ENCODE results near the gene SWAP70. TPM values are rescaled to one million over a fixed set of nuclear protein-coding genes. Genes with fewer than 3 reads are reported as not detected.
A peak's percentile ranks its signal among the peaks of the same experiment; 100 is the strongest.
"Not testable (repeated sequence)": the region's sequence is repeated elsewhere in the genome, so short reads cannot be mapped to it uniquely, and the experiment has no call there.

Gene SWAP70
- total and polyA plus RNA-seq, 10 donors = 34.9 to 130 (median 108) TPM

DNA sequence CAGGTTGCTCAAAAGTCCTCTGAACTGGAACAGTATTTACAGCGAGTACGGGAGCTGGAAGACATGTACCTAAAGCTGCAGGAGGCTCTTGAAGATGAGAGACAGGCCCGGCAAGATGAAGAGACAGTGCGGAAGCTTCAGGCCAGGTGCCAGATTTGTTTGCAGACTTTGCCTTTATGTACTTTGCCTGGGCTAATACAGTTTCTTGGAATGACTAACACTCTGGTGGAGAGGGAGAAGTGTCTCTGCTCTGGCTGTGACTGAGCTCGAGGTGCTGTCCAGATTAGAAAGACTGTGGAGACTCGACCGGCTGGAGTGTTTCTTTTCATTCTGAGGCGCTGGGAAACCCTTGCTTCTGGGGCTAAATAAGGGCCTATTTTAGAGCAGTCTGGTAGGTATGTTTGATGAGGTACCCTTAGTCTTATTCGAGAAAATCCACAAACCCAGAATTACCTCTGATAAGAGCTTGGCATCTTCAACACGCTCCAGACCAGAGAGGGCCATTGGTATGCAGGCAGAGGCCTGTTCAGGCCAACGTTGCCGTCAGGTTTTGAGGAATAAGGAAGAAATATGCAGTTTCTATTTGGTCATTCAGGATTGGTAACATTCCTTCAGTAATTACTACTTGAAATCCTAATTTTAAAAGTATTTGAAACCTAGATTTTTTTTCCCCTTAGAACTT lies 76.5 kb downstream of the SWAP70 start:
- Histone ChIP-seq H3K4me3 (no peak overlapping the region), H3K27me3 (replicated peaks in 1 of 7) (no peaks in the 10 kb centered on the region), H3K27ac (peak overlapping the region in 5 of 8 donors; percentile 29 to 82 (median 74)), H3K4me1 (peaks cover 24 to 63% (median 37%) of the 10 kb centered on the region in 6 donors), H3K36me3 (peaks cover 3 to 93% (median 51%) of the 10 kb centered on the region in 6 donors), H3K9me3 (peaks cover 0 to 13% (median 7%) of the 10 kb centered on the region in 8 donors)
- intact Hi-C loops (cut with DNase I; ENCODE audit: low total_unique reads) = no loop called here
- TF ChIP-seq POLR2A (IDR thresholded peaks at IDR 0.05) (no peak), POLR2AphosphoS5 (IDR thresholded peaks at IDR 0.05) (no peak)
- TF ChIP-seq, protein P1, sequence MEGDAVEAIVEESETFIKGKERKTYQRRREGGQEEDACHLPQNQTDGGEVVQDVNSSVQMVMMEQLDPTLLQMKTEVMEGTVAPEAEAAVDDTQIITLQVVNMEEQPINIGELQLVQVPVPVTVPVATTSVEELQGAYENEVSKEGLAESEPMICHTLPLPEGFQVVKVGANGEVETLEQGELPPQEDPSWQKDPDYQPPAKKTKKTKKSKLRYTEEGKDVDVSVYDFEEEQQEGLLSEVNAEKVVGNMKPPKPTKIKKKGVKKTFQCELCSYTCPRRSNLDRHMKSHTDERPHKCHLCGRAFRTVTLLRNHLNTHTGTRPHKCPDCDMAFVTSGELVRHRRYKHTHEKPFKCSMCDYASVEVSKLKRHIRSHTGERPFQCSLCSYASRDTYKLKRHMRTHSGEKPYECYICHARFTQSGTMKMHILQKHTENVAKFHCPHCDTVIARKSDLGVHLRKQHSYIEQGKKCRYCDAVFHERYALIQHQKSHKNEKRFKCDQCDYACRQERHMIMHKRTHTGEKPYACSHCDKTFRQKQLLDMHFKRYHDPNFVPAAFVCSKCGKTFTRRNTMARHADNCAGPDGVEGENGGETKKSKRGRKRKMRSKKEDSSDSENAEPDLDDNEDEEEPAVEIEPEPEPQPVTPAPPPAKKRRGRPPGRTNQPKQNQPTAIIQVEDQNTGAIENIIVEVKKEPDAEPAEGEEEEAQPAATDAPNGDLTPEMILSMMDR (IDR thresholded peaks at IDR 0.05 in 8 of 11, conservative IDR thresholded peaks at IDR 0.05 in 3 of 11) = no peak
- WGBS, 5 donors = 79 to 91% (median 89%) methylated on average over 12 of the region's 12 CpGs
- no peak for DNase-seq

DNA sequence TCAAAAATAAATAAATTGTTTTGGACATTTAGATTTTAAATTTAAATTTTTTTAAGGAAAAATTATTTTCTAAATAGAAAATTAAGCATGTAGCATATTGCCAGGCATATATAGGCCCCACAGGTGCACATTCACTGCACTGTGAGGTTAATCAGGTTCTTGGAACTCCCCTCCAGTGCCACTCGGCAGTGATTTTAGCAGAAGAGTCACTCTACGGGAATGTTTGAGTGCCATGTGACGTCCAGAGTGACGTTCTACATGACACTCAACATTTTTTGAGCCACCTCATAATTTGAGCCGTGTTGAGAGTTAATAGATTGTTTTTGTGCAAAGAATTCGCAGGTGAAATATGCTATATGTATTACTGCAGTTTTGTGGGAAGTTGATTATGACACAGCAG lies 77.4 kb downstream of the SWAP70 start:
- Histone ChIP-seq H3K36me3 (peaks cover 3 to 93% (median 46%) of the 10 kb centered on the region in 6 donors), H3K9me3 (peaks cover 0 to 3% (median 0%) of the 10 kb centered on the region in 8 donors), H3K27me3 (replicated peaks in 1 of 7) (no peaks in the 10 kb centered on the region), H3K27ac (peak overlapping the region in 3 of 8 donors; percentile 74 to 82 (median 76)), H3K4me1 (peaks cover 29 to 68% (median 45%) of the 10 kb centered on the region in 6 donors), H3K4me3 (no peak overlapping the region)
- TF ChIP-seq, protein P1 (IDR thresholded peaks at IDR 0.05 in 8 of 11, conservative IDR thresholded peaks at IDR 0.05 in 3 of 11) = no peak
- TF ChIP-seq POLR2A (IDR thresholded peaks at IDR 0.05) (no peak), POLR2AphosphoS5 (IDR thresholded peaks at IDR 0.05) (no peak)
- no peak for DNase-seq
- intact Hi-C loops (cut with DNase I; ENCODE audit: low total_unique reads) = no loop called here
- WGBS, 5 donors = 79 to 96% (median 89%) methylated on average over 6 of the region's 6 CpGs

DNA sequence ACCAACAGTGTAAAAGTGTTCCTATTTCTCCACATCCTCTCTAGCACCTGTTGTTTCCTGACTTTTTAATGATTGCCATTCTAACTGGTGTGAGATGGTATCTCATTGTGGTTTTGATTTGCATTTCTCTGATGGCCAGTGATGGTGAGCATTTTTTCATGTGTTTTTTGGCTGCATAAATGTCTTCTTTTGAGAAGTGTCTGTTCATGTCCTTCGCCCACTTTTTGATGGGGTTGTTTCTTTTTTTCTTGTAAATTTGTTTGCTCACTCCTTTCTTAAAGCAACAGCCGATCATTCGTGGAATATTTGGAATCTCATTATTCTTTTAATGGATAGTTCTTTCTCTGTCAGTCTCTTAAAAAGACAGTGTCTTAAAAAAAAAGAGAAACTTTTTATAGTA lies 79.6 kb downstream of the SWAP70 start:
- intact Hi-C loops (cut with DNase I; ENCODE audit: low total_unique reads); H3K4me3 ChIP-seq; DNase-seq; H3K9me3 ChIP-seq; H3K27me3 ChIP-seq (replicated peaks in 1 of 7): not testable (repeated sequence)
- Histone ChIP-seq H3K36me3 (peaks cover 0 to 87% (median 35%) of the 10 kb centered on the region in 6 donors), H3K27ac (peak overlapping the region in 2 of 8 donors; percentile 79 to 81), H3K4me1 (peaks cover 38 to 68% (median 52%) of the 10 kb centered on the region in 6 donors)
- WGBS, 5 donors = 51 to 96% (median 92%) methylated on average over 3 of the region's 3 CpGs

DNA sequence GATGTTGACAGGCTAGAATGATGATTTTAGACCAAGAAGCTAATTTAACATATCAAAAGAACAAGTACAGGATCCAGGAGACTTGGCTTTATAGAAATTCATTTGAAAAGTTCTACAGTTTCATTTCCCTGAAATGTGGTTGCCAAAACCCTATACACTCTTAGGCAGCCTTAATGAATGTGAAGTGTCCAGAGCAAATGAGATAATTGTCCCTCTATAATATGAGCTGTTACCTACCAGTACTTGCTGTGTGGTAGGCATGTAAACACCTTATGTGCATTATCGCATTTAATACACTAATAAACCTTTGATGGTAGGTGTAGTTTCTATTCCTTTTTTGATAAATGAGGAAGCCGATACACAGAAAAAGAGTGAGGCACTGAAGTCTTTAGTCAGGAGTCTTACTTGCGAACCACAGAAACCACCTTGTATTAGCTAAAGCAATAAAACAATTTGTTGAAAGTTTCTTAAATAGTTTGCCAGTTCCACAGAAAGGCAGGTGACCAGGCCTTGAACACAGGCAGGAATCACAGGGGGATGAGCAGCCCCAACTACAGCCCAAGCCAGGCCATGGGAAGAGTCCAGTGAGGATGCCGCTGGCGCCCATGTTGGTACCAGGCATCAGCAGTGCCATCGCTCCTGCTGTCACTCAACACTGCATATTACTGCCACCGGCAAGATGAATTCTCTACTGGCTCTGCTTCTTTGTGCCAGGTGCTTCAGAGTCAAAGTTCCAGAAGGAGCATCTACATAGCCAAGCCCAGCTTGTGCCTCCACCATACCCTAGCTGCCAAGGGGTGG lies 81.7 kb downstream of the SWAP70 start:
- intact Hi-C loops (cut with DNase I; ENCODE audit: low total_unique reads) = loop anchor here (5.0 kb wide), 1 partner anchor 133 kb away; no protein-coding TSS in a partner anchor
- Histone ChIP-seq H3K4me1 (peaks cover 36 to 68% (median 48%) of the 10 kb centered on the region in 6 donors), H3K36me3 (peaks cover 0 to 87% (median 32%) of the 10 kb centered on the region in 6 donors), H3K27me3 (replicated peaks in 1 of 7) (no peaks in the 10 kb centered on the region), H3K4me3 (no peak overlapping the region), H3K9me3 (no peaks in the 10 kb centered on the region), H3K27ac (peak overlapping the region; percentile 4 to 81 (median 56))
- DNase-seq = no peak
- TF ChIP-seq, protein P1 (IDR thresholded peaks at IDR 0.05 in 8 of 11, conservative IDR thresholded peaks at IDR 0.05 in 3 of 11) = no peak
- TF ChIP-seq POLR2AphosphoS5 (IDR thresholded peaks at IDR 0.05) = peak in 2 of 3 donors; percentile 12 to 49
- 54 to 75% (median 59%) methylated on average over 7 of the region's 7 CpGs for WGBS, 5 donors

Measured in spleen (tissue), 11 donors.